HepG2 (cell line): ENCODE results near the gene HNF1B. TPM values are rescaled to one million over a fixed set of nuclear protein-coding genes. Genes with fewer than 3 reads are reported as not detected.

Experiments used
- AKAP8 ChIP-seq: sonication (generic); formaldehyde crosslinking; IDR thresholded peaks from 2 replicates; pipeline ENCODE4 v1.5.1; 2020; ENCODE audit warnings: mild to moderate bottlenecking, missing genetic modification reagents
- BATF2 ChIP-seq: sonication (generic); formaldehyde crosslinking; IDR thresholded peaks from 2 replicates; pipeline ENCODE4 v1.8.0; 2022; ENCODE audit warnings: mild to moderate bottlenecking, missing genetic modification reagents, moderate library complexity
- GABPB1 ChIP-seq: IDR thresholded peaks from 2 replicates; pipeline ENCODE4 v1.6.1; 2016; ENCODE audit warnings: mild to moderate bottlenecking, missing genetic modification reagents, moderate library complexity, missing compliant biosample characterization
- GTF3A ChIP-seq: sonication (generic); formaldehyde crosslinking; conservative IDR thresholded peaks from 2 replicates; pipeline ENCODE4 v1.4.0; 2020; ENCODE audit warnings: mild to moderate bottlenecking, missing genetic modification reagents
- IRX3 ChIP-seq: sonication (generic); formaldehyde crosslinking; IDR thresholded peaks from 2 replicates; pipeline ENCODE4 v1.8.1; 2023; ENCODE audit warnings: mild to moderate bottlenecking, low read depth, missing genetic modification reagents, borderline replicate concordance
- MAFK ChIP-seq, 2 experiments: IDR thresholded peaks in 1 of 2; conservative IDR thresholded peaks in 1 of 2; 2 replicates each; pipeline ENCODE4 v1.6.1; 2011; ENCODE audit warnings: improper control_type of control experiment in 2 of 2, low read length in 2 of 2
- MLLT10 ChIP-seq: sonication (generic); formaldehyde crosslinking; IDR thresholded peaks from 2 replicates; pipeline ENCODE4 v1.4.0; 2020; ENCODE audit warnings: missing genetic modification reagents
- SRF ChIP-seq: IDR thresholded peaks from 2 replicates; pipeline ENCODE4 v1.6.1; 2011; ENCODE audit warnings: mild to moderate bottlenecking, low read depth, low read length, moderate library complexity
- TEAD2 ChIP-seq: sonication (generic); formaldehyde crosslinking; IDR thresholded peaks from 2 replicates; pipeline ENCODE4 v1.9.0; 2021; ENCODE audit warnings: missing genetic modification reagents
- U2AF1 ChIP-seq: fragments of 200-400 bp; formaldehyde crosslinking; optimal IDR thresholded peaks from 2 replicates; pipeline ENCODE3; 2017; ENCODE audit warnings: mild to moderate bottlenecking, low read depth, low read length
- ZBTB43 ChIP-seq: sonication (generic); formaldehyde crosslinking; conservative IDR thresholded peaks from 2 replicates; pipeline ENCODE4 v1.4.0; 2020; ENCODE audit warnings: missing genetic modification reagents
- ZGPAT ChIP-seq: IDR thresholded peaks from 2 replicates; pipeline ENCODE4 v1.6.1; 2016; ENCODE audit warnings: mild to moderate bottlenecking
- ZMYM2 ChIP-seq: sonication (generic); formaldehyde crosslinking; IDR thresholded peaks from 2 replicates; pipeline ENCODE4 v1.8.0; 2022; ENCODE audit warnings: mild to moderate bottlenecking, missing genetic modification reagents
- ZNF101 ChIP-seq: sonication (generic); formaldehyde crosslinking; IDR thresholded peaks from 2 replicates; pipeline ENCODE4 v1.4.0; 2020; ENCODE audit warnings: mild to moderate bottlenecking, low read depth, missing genetic modification reagents, borderline replicate concordance
- ZNF589 ChIP-seq: sonication (generic); formaldehyde crosslinking; conservative IDR thresholded peaks from 2 replicates; pipeline ENCODE4 v1.8.0; 2022; ENCODE audit warnings: mild to moderate bottlenecking, moderate library complexity, missing genetic modification reagents
- ZNF614 ChIP-seq: IDR thresholded peaks from 2 replicates; pipeline ENCODE4 v1.6.1; 2018; ENCODE audit warnings: missing biosample characterization, missing genetic modification reagents, inconsistent platforms, borderline replicate concordance
- ZNF674 ChIP-seq: sonication (generic); formaldehyde crosslinking; IDR thresholded peaks from 2 replicates; pipeline ENCODE4 v1.5.0; 2020; ENCODE audit warnings: low read depth, mild to moderate bottlenecking, missing genetic modification reagents
- ZNF687 ChIP-seq: sonication (generic); formaldehyde crosslinking; IDR thresholded peaks from 2 replicates; pipeline ENCODE4 v1.5.1; 2020; ENCODE audit warnings: mild to moderate bottlenecking, missing genetic modification reagents, moderate library complexity
- ZNF724P ChIP-seq: sonication (generic); formaldehyde crosslinking; IDR thresholded peaks from 2 replicates; pipeline ENCODE4 v1.8.0; 2022; ENCODE audit warnings: missing genetic modification reagents, borderline replicate concordance
- polyA plus RNA-seq, 8 experiments: library from polyadenylated mRNA; depleted of rRNA in 3 of 8; stranded (reverse) in 7 of 8; unstranded in 1 of 8; fragments of >200 nt; fragmentation: Illumina TruSeq in 4 of 8; extraction: Trizol in 4 of 8; gene quantifications; 2 replicates each; pipeline versions ENCODE4 v1.2.1 to v1.2.3, GENCODE V29; 2011 to 2016; ENCODE audit warnings: low read depth in 4 of 8, missing spikeins in 1 of 8, mixed read lengths in 1 of 8; ENCODE audit not compliant: insufficient read depth in 1 of 8
- total RNA-seq, 5 experiments: library from RNA; depleted of rRNA; stranded (reverse); fragments of >200 nt; fragmentation: Illumina TruSeq; extraction: Trizol; gene quantifications; 2 replicates each; pipeline ENCODE4 v1.2.3, GENCODE V29; 2016; ENCODE audit warnings: low read depth in 1 of 5
- TF ChIP-seq, protein P1 (sequence below): IDR thresholded peaks from 2 replicates; pipeline ENCODE4 v1.6.1; 2012; ENCODE audit warnings: low read depth, low read length, improper control_type of control experiment

Gene HNF1B
- total and polyA plus RNA-seq, 2 of the 13 experiments (the other 11 are each of a cell fraction or from before 2014, with no cell fraction given), result 1.9 to 5.3 TPM

GRCh38 chr17:37698132-37698910, 46.5 kb downstream of the HNF1B start (continued):
- TF ChIP-seq ZGPAT (CRISPR knock-in tag), result peak; percentile 75
- TF ChIP-seq ZMYM2 (CRISPR knock-in tag), result no peak
- TF ChIP-seq GTF3A (CRISPR knock-in tag), result no peak
- no peak for TF ChIP-seq BATF2
- TF ChIP-seq ZNF101, result no peak
- TF ChIP-seq TEAD2, result no peak
- TF ChIP-seq MAFK (conservative IDR thresholded peaks at IDR 0.05 in 1 of 2, IDR thresholded peaks at IDR 0.05 in 1 of 2; ENCODE audit: low read length in 2 of 2), result no peak
- no peak for TF ChIP-seq AKAP8 (CRISPR knock-in tag)
- no peak for TF ChIP-seq U2AF1
- TF ChIP-seq GABPB1 (CRISPR knock-in tag), result peak; percentile 23; the same call in 1 of the 2 replicates
- no peak for TF ChIP-seq IRX3 (CRISPR knock-in tag)
- TF ChIP-seq MLLT10 (CRISPR knock-in tag), result no peak
- peak; percentile 17; the same call in 1 of the 2 replicates for TF ChIP-seq ZNF614 (CRISPR knock-in tag)
- no peak for TF ChIP-seq ZNF589 (CRISPR knock-in tag)
- no peak for TF ChIP-seq ZNF687
- no peak for TF ChIP-seq ZBTB43
- TF ChIP-seq SRF, result no peak
- TF ChIP-seq, protein P1, sequence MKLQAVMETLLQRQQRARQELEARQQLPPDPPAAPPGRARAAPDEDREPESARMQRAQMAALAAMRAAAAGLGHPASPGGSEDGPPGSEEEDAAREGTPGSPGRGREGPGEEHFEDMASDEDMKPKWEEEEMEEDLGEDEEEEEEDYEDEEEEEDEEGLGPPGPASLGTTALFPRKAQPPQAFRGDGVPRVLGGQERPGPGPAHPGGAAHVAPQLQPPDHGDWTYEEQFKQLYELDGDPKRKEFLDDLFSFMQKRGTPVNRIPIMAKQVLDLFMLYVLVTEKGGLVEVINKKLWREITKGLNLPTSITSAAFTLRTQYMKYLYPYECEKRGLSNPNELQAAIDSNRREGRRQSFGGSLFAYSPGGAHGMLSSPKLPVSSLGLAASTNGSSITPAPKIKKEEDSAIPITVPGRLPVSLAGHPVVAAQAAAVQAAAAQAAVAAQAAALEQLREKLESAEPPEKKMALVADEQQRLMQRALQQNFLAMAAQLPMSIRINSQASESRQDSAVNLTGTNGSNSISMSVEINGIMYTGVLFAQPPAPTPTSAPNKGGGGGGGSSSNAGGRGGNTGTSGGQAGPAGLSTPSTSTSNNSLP, result no peak
- no peak for TF ChIP-seq ZNF724P (CRISPR knock-in tag)
- no peak for TF ChIP-seq ZNF674 (CRISPR knock-in tag)
